ENCODE results near the gene MIOS.
"Not testable (repeated sequence)": the region's sequence is repeated elsewhere in the genome, so short reads cannot be mapped to it uniquely, and the experiment has no call there.

The MIOS gene

GRCh38 chr7:7647495-7648036, 80.9 kb downstream of the MIOS start:
- Histone ChIP-seq H2AFZ (ENCODE audit: low read length, unreplicated experiment) (no peak overlapping the region), H3K4me3 (ENCODE audit: low read depth, low read length) (no peak overlapping the region), H3K27me3 (ENCODE audit: insufficient read depth, low read length) (no peaks in the 10 kb centered on the region), H3K36me3 (ENCODE audit: insufficient read depth, low read length) (no peaks in the 10 kb centered on the region), H3K79me2 (ENCODE audit: control insufficient read depth, insufficient read depth, low read length, unreplicated experiment) (no peaks in the 10 kb centered on the region), H3K27ac (ENCODE audit: low read depth, low read length) (no peak overlapping the region), H3K4me1 (ENCODE audit: control insufficient read depth, insufficient read depth, low read length, unreplicated experiment) (no peaks in the 10 kb centered on the region)

- Histone ChIP-seq H3K4me3 (ENCODE audit: low read depth, low read length) (no peak overlapping the region), H3K36me3 (ENCODE audit: insufficient read depth, low read length) (no peaks in the 10 kb centered on the region), H3K27me3 (ENCODE audit: insufficient read depth, low read length) (no peaks in the 10 kb centered on the region), H3K4me1 (ENCODE audit: control insufficient read depth, insufficient read depth, low read length, unreplicated experiment) (no peaks in the 10 kb centered on the region), H2AFZ (ENCODE audit: low read length, unreplicated experiment) (no peak overlapping the region), H3K79me2 (ENCODE audit: control insufficient read depth, insufficient read depth, low read length, unreplicated experiment) (no peaks in the 10 kb centered on the region), H3K27ac (ENCODE audit: low read depth, low read length) (no peak overlapping the region)
These were observed 84.1 kb downstream of the MIOS start for GRCh38 chr7:7650682-7651206.

- no peak overlapping the region for H3K27ac ChIP-seq (ENCODE audit: low read depth, low read length)
- H3K79me2 ChIP-seq (ENCODE audit: control insufficient read depth, insufficient read depth, low read length, unreplicated experiment) = no peaks in the 10 kb centered on the region
- H3K4me1 ChIP-seq (ENCODE audit: control insufficient read depth, insufficient read depth, low read length, unreplicated experiment) = no peaks in the 10 kb centered on the region
- H3K27me3 ChIP-seq (ENCODE audit: insufficient read depth, low read length) = no peaks in the 10 kb centered on the region
- no peak overlapping the region for H2AFZ ChIP-seq (ENCODE audit: low read length, unreplicated experiment)
- H3K36me3 ChIP-seq (ENCODE audit: insufficient read depth, low read length) = no peaks in the 10 kb centered on the region
- no peak overlapping the region for H3K4me3 ChIP-seq (ENCODE audit: low read depth, low read length)
These were observed 84.8 kb downstream of the MIOS start for GRCh38 chr7:7651479-7651878.

GRCh38 chr7:7652798-7653540, 86.3 kb downstream of the MIOS start:
- Histone ChIP-seq H3K4me1 (ENCODE audit: control insufficient read depth, insufficient read depth, low read length, unreplicated experiment) (no peaks in the 10 kb centered on the region), H2AFZ (ENCODE audit: low read length, unreplicated experiment) (no peak overlapping the region), H3K27ac (ENCODE audit: low read depth, low read length) (no peak overlapping the region), H3K36me3 (ENCODE audit: insufficient read depth, low read length) (no peaks in the 10 kb centered on the region), H3K27me3 (ENCODE audit: insufficient read depth, low read length) (no peaks in the 10 kb centered on the region), H3K4me3 (ENCODE audit: low read depth, low read length) (no peak overlapping the region), H3K79me2 (ENCODE audit: control insufficient read depth, insufficient read depth, low read length, unreplicated experiment) (no peaks in the 10 kb centered on the region)

GRCh38 chr7:7653593-7654187, 87.0 kb downstream of the MIOS start:
- Histone ChIP-seq H3K36me3 (ENCODE audit: insufficient read depth, low read length) (no peaks in the 10 kb centered on the region), H2AFZ (ENCODE audit: low read length, unreplicated experiment) (no peak overlapping the region), H3K27me3 (ENCODE audit: insufficient read depth, low read length) (no peaks in the 10 kb centered on the region), H3K4me3 (ENCODE audit: low read depth, low read length) (no peak overlapping the region), H3K27ac (ENCODE audit: low read depth, low read length) (no peak overlapping the region), H3K4me1 (ENCODE audit: control insufficient read depth, insufficient read depth, low read length, unreplicated experiment) (no peaks in the 10 kb centered on the region), H3K79me2 (ENCODE audit: control insufficient read depth, insufficient read depth, low read length, unreplicated experiment) (no peaks in the 10 kb centered on the region)

GRCh38 chr7:7654964-7655715, 88.5 kb downstream of the MIOS start:
- Histone ChIP-seq H3K4me3 (ENCODE audit: low read depth, low read length) (no peak overlapping the region), H3K27ac (ENCODE audit: low read depth, low read length) (no peak overlapping the region), H3K27me3 (ENCODE audit: insufficient read depth, low read length) (no peaks in the 10 kb centered on the region), H3K4me1 (ENCODE audit: control insufficient read depth, insufficient read depth, low read length, unreplicated experiment) (no peaks in the 10 kb centered on the region), H2AFZ (ENCODE audit: low read length, unreplicated experiment) (no peak overlapping the region), H3K79me2 (ENCODE audit: control insufficient read depth, insufficient read depth, low read length, unreplicated experiment) (no peaks in the 10 kb centered on the region), H3K36me3 (ENCODE audit: insufficient read depth, low read length) (no peaks in the 10 kb centered on the region)

GRCh38 chr7:7656459-7656858, 89.8 kb downstream of the MIOS start:
- not testable (repeated sequence) for H2AFZ ChIP-seq (ENCODE audit: low read length, unreplicated experiment); H3K4me3 ChIP-seq (ENCODE audit: low read depth, low read length); H3K27me3 ChIP-seq (ENCODE audit: insufficient read depth, low read length); H3K79me2 ChIP-seq (ENCODE audit: control insufficient read depth, insufficient read depth, low read length, unreplicated experiment); H3K27ac ChIP-seq (ENCODE audit: low read depth, low read length); H3K4me1 ChIP-seq (ENCODE audit: control insufficient read depth, insufficient read depth, low read length, unreplicated experiment); H3K36me3 ChIP-seq (ENCODE audit: insufficient read depth, low read length)

Data from ACC112 (cell line).